Immature natural killer cell (primary cell): ENCODE data around the gene NOXRED1. TPM values are rescaled to one million over a fixed set of nuclear protein-coding genes. Genes with fewer than 3 reads are reported as not detected.

Source experiments
- DNase-seq, 3 donors: peaks; one replicate each; pipeline ENCODE4 v3.0.0; 2022; ENCODE audit warnings: mixed read lengths in 1 of 3
- H3K27ac Mint-ChIP-seq, 6 donors: one replicate each; pipeline ENCODE4 v1.8.0; 2020; ENCODE audit warnings: mixed read lengths in 6 of 6, mild to moderate bottlenecking in 5 of 6, inconsistent platforms in 4 of 6, moderate library complexity in 3 of 6
- H3K27me3 Mint-ChIP-seq, 3 donors: one replicate each; pipeline ENCODE4 v1.8.0; 2020 to 2021; ENCODE audit warnings: low read depth in 3 of 3, mild to moderate bottlenecking in 3 of 3, mixed read lengths in 3 of 3, moderate library complexity in 3 of 3, inconsistent platforms in 1 of 3
- H3K36me3 Mint-ChIP-seq, 3 donors: one replicate each; pipeline ENCODE4 v1.8.0; 2020; ENCODE audit warnings: mixed read lengths in 3 of 3, inconsistent platforms in 2 of 3, mild to moderate bottlenecking in 2 of 3
- H3K4me1 Mint-ChIP-seq, 2 donors: one replicate each; pipeline ENCODE4 v1.8.0; 2020; ENCODE audit warnings: inconsistent platforms in 2 of 2, mild to moderate bottlenecking in 2 of 2, mixed read lengths in 2 of 2, moderate library complexity in 1 of 2
- H3K4me3 Mint-ChIP-seq, 5 donors: one replicate each; pipeline ENCODE4 v1.8.0; 2020; ENCODE audit warnings: mild to moderate bottlenecking in 5 of 5, mixed read lengths in 5 of 5, inconsistent platforms in 3 of 5, moderate library complexity in 3 of 5
- H3K9me3 Mint-ChIP-seq, 6 donors: one replicate each; pipeline ENCODE4 v1.8.0; 2020; ENCODE audit warnings: mild to moderate bottlenecking in 6 of 6, mixed read lengths in 6 of 6, inconsistent platforms in 4 of 6, moderate library complexity in 3 of 6
- polyA plus RNA-seq, 3 donors: library from polyadenylated mRNA; unstranded; fragments of 300-500 nt; fragmentation: Illumina TruSeq; gene quantifications; one replicate each; pipeline ENCODE4 v1.2.3, GENCODE V29; 2021

Gene NOXRED1
- polyA plus RNA-seq, 3 donors from 2014 or later = not detected

DNA sequence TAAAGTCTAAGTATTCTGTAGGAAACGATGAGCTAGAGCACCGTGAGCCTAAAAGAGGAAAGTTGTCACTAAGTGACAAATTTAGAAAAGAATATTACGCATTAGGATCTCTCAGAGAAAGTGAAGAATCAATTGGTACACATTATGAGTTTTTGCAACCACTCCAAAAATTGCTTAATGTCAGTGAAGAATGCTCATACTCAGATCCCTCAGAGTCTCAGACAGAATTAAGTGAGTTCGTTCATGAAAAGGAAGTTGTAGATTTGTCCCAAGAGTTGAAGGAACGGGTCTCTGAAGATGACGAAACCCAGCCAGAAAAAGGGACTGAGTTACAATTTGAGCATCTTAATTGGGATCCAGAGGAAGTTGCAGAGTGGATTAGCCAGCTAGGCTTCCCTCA is 44.6 kb downstream of the NOXRED1 start:
- H3K27me3 Mint-ChIP-seq = peaks cover 0 to 2% (median 0%) of the 10 kb centered on the region in 3 donors
- peaks cover 0 to 4% (median 0%) of the 10 kb centered on the region in 3 donors for H3K36me3 Mint-ChIP-seq
- H3K27ac Mint-ChIP-seq = no peak overlapping the region

DNA sequence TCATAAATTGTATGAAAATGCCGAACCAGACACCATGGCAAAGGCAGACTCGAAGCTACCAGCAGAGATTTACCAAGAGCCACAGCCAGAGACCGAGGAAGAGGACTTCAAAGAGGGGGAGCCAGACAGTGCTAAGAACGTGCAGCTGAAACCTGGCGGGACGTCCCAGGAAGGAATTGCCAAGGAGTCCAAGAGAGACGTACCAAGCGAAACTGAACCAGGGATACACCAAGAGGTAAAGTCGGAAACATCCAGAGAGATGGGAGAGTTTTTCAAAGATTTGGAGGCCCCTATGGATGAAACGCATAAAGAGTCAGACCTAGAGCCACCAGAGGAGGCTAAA is 45.9 kb downstream of the NOXRED1 start:
- Mint-ChIP-seq H3K27ac (no peak overlapping the region), H3K4me3 (no peak overlapping the region)

More for the DNA sequence above, 44.6 kb downstream of the NOXRED1 start:
- DNase-seq = no peak
- Mint-ChIP-seq H3K9me3 (no peaks in the 10 kb centered on the region), H3K4me3 (peak overlapping the region in 1 of 5 donors; percentile 34), H3K4me1 (peaks cover 22 to 27% of the 10 kb centered on the region in 2 donors)

DNA sequence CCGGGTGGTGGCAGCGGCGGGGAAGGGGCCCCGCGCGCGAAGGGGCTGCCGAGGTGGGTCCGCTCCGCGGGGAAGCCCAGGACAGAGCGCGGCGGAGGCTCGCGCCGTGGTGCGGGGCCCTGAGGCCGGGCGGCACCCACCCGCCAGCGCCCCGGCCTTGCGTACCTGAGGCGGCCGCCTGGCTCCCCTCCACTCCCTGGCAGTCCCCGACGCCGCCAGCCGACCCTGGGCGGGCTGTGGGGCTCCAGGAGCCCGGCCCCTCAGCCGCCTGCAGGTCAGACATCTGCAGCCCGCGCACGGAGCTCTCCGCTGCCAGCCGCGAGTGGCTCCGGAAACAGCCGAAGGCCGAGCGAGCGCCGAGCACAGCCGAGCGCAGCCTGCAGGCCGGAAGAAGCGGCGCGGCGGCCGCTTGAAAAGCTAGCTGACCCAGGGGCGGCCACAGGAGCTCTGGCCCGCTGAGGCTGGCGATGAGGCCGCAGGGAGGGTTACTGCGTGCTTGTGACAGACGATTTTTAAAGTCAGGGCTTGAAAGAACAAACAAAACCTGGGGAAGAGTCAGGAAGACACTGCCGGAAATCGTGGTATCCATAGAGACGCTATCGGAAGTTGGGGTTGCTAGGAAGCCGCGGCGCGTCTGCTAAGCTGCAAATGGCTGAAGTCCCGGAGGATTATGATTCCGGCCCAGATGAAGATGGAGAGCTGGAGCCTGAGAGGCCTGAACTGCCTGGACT is 46.4 kb downstream of the NOXRED1 start, which contains the start of the genes SAMD15 and TMED8:
TSS of gene SAMD15 (plus strand) at position 609 of the 731 bp plus-strand sequence. CDS start at position 649, 40 bp downstream.
TSS of gene TMED8 (minus strand) at position 324 of the 731 bp plus-strand sequence. CDS start at position 283, 41 bp downstream.
- Mint-ChIP-seq H3K4me1 (peaks cover 24 to 27% of the 10 kb centered on the region in 2 donors), H3K4me3 (peak within 1 kb of the TSS; percentile 86 to 94 (median 88)), H3K36me3 (peaks cover 0 to 4% (median 0%) of the 10 kb centered on the region in 3 donors), H3K27me3 (peaks cover 0 to 2% (median 0%) of the 10 kb centered on the region in 3 donors), H3K27ac (peak within 1 kb of the TSS in 5 of 6 donors; percentile 83 to 92 (median 91)), H3K9me3 (no peaks in the 10 kb centered on the region)
- peak; percentile 87 to 89 (median 87) for DNase-seq

More for the DNA sequence above, 45.9 kb downstream of the NOXRED1 start:
- Mint-ChIP-seq H3K4me1 (peaks cover 24 to 27% of the 10 kb centered on the region in 2 donors), H3K9me3 (no peaks in the 10 kb centered on the region), H3K36me3 (peaks cover 0 to 4% (median 0%) of the 10 kb centered on the region in 3 donors), H3K27me3 (peaks cover 0 to 2% (median 0%) of the 10 kb centered on the region in 3 donors)
- DNase-seq = no peak

DNA sequence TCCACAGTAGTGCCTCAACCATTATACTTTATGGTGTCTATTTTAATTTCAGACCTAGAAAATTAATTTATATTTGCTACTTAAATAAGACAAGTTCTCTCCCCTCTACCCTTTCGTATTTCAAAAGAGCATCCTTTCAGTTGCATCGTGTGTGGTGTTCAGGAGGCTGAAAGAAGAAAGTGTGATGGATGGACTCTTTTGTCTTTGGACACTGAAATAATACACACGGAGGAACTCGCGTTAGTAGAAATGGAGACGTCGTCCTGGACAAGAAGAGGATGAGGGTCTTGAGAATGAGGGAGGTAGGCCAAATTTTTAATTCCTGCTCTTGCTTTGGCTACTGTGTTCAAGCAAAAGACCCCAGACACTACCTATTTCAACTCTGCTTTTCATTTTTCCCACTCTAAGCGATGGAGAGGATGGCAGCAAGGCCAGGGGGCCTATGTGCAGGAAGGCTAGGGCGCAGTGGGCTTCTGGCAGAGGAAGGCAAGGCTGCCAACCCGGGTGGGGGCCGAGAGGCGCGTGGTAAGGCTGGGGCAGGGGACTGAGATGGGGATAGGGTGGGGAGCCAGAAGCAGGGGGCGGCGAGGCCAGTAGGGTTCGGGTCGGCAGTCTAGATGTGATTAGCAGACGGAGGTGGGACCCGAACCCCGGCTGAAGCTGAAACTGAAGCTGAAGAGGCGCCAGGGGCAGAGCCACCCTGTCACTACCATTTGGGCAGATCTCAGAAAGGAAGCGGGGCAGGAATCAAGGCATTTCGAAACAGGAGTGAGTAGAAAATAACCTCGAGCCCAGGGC is 47.2 kb downstream of the NOXRED1 start:
- H3K27ac Mint-ChIP-seq = peak overlapping the region in 5 of 6 donors; percentile 83 to 92 (median 91)
- H3K36me3 Mint-ChIP-seq = peaks cover 0 to 4% (median 0%) of the 10 kb centered on the region in 3 donors
- peak overlapping the region; percentile 86 to 94 (median 88) for H3K4me3 Mint-ChIP-seq
- peaks cover 24 to 27% of the 10 kb centered on the region in 2 donors for H3K4me1 Mint-ChIP-seq
- DNase-seq = peak in 1 of 3 donors; percentile 2
- H3K27me3 Mint-ChIP-seq = peaks cover 0 to 2% (median 0%) of the 10 kb centered on the region in 3 donors
- no peaks in the 10 kb centered on the region for H3K9me3 Mint-ChIP-seq

DNA sequence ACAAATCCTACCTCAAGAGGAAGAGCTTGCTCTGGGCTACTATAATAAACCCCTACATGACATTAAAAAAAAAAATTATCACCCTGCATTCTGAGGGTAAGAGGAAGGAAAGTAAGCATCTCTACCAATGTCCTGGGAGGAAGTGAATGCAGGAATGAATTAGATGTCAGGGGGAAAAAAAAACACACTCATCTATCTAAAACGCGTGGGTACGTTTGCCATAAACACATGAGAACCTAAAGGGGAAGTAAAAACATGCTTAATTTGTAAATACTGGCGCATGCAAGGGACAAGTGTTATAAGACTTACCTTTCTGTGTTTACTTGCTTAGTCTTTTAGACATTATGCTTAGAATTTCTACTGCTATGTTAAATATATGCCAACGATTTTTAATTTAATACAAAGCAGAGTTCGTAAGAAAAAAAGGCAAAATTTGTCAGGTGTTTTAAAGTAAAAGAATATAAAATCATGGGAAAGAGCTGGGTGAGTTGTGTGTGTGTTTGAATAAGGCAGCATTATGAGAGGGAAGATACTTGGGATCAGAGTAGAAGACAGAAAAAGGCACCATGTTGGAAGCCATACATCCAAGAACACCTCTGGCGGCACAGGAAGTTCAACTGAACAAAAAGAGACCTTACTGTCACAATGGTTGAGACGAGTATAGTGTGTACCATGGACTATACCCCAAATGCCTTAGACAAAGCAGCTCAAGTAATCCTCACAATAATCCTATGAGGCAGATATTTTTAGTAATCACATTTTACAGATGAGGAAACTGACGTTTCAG is 48.0 kb downstream of the NOXRED1 start:
- peaks cover 24 to 27% of the 10 kb centered on the region in 2 donors for H3K4me1 Mint-ChIP-seq
- H3K4me3 Mint-ChIP-seq = peak overlapping the region; percentile 86 to 94 (median 88)
- H3K9me3 Mint-ChIP-seq = no peaks in the 10 kb centered on the region
- DNase-seq = no peak
- no peaks in the 10 kb centered on the region for H3K36me3 Mint-ChIP-seq
- peaks cover 0 to 2% (median 0%) of the 10 kb centered on the region in 3 donors for H3K27me3 Mint-ChIP-seq
- peak overlapping the region in 5 of 6 donors; percentile 83 to 92 (median 91) for H3K27ac Mint-ChIP-seq

DNA sequence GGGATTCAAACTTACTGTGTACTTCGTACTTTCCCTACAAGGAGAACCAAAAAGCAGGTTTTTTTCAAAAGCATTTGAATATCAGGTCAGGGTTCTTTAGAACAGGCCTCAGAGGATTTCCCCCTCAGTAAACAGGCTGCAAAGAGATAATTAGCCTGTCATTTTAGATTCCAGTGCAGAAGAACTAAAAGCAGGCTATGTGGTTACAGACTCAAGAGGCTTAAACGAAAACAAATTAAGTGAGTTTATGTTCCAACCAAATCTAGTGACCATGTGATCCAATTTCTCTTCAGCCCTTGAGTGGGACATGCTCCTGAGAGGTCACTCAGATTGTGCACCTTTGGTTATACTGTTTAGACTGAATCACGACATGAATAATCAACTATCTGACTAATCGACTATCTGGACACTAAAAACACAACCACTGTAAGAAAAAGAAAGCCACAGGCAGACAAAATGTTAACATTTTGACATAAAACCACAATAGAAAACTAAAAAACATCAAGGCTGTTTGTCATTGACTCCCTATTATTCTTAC is 51.0 kb downstream of the NOXRED1 start:
- Mint-ChIP-seq H3K4me3 (no peak overlapping the region), H3K27me3 (peaks cover 0 to 2% (median 0%) of the 10 kb centered on the region in 3 donors), H3K27ac (peak overlapping the region in 1 of 6 donors; percentile 34), H3K36me3 (no peaks in the 10 kb centered on the region), H3K4me1 (peaks cover 31 to 35% of the 10 kb centered on the region in 2 donors), H3K9me3 (no peaks in the 10 kb centered on the region)
- DNase-seq = no peak

GRCh38 chr14:77369285-77369684 is 54.0 kb downstream of the NOXRED1 start:
- H3K4me3 Mint-ChIP-seq = no peak overlapping the region
- peaks cover 9 to 13% of the 10 kb centered on the region in 2 donors for H3K4me1 Mint-ChIP-seq
- no peak for DNase-seq
- peak overlapping the region in 1 of 6 donors; percentile 56 for H3K27ac Mint-ChIP-seq
- no peaks in the 10 kb centered on the region for H3K27me3 Mint-ChIP-seq
- H3K36me3 Mint-ChIP-seq = no peaks in the 10 kb centered on the region
- H3K9me3 Mint-ChIP-seq = no peaks in the 10 kb centered on the region

GRCh38 chr14:77364146-77364545 is 59.2 kb downstream of the NOXRED1 start:
- Mint-ChIP-seq H3K4me3 (no peak overlapping the region), H3K4me1 (peaks cover 6 to 8% of the 10 kb centered on the region in 2 donors), H3K36me3 (no peaks in the 10 kb centered on the region)

DNA sequence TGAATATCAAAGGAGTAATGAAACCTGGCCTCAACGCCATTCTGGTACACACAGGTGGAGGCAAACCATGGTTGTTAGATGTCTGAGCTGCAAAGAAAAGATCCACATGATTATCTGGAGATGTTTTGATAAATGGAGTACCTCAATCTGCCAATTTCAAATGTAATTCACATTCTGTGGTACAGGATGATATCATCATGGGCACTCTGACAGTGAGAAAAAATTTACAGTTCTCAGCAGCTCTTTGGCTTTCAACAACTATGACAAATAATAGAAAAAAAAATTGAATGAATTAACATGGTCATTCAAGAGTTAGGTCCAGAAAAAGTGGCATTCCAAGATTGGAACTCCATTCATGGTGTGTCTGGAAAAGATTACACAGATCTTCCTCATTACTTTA is 63.7 kb downstream of the NOXRED1 start:
- H3K4me1 Mint-ChIP-seq = peaks cover 5 to 7% of the 10 kb centered on the region in 2 donors

More at GRCh38 chr14:77364146-77364545, 59.2 kb downstream of the NOXRED1 start:
- Mint-ChIP-seq H3K27ac (no peak overlapping the region), H3K27me3 (no peaks in the 10 kb centered on the region), H3K9me3 (no peaks in the 10 kb centered on the region)
- DNase-seq = no peak

GRCh38 chr14:77356899-77357298 is 66.4 kb downstream of the NOXRED1 start:
- Mint-ChIP-seq H3K4me3 (no peak overlapping the region), H3K27ac (no peak overlapping the region), H3K4me1 (peaks cover 6 to 7% of the 10 kb centered on the region in 2 donors), H3K9me3 (no peaks in the 10 kb centered on the region), H3K27me3 (no peaks in the 10 kb centered on the region), H3K36me3 (peaks cover 0 to 4% (median 0%) of the 10 kb centered on the region in 3 donors)
- no peak for DNase-seq

More for the DNA sequence above, 63.7 kb downstream of the NOXRED1 start:
- Mint-ChIP-seq H3K27ac (no peak overlapping the region), H3K36me3 (peaks cover 0 to 4% (median 0%) of the 10 kb centered on the region in 3 donors), H3K9me3 (no peaks in the 10 kb centered on the region), H3K27me3 (no peaks in the 10 kb centered on the region), H3K4me3 (no peak overlapping the region)
- no peak for DNase-seq

DNA sequence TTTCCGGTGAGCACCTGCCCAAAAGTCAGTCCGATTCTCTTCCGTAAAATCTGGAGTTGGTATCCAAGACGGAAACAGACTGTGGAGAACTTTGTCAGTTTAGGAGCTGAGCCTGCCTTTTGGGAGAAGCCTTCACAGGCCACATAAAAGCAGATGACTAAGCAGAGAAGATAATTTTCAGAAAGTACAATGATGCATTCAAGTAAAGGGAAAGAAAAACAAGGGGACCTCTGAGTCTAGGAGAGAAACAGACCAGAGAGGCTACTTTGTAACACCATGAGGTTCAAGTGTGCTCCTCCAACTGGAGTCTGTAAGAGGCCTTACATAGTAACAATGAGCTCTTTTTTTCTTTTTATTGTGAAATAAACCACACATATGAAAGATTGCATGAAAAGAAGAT is 67.5 kb downstream of the NOXRED1 start:
- peaks cover 4 to 7% of the 10 kb centered on the region in 2 donors for H3K4me1 Mint-ChIP-seq
- no peak overlapping the region for H3K4me3 Mint-ChIP-seq
- no peak overlapping the region for H3K27ac Mint-ChIP-seq

DNA sequence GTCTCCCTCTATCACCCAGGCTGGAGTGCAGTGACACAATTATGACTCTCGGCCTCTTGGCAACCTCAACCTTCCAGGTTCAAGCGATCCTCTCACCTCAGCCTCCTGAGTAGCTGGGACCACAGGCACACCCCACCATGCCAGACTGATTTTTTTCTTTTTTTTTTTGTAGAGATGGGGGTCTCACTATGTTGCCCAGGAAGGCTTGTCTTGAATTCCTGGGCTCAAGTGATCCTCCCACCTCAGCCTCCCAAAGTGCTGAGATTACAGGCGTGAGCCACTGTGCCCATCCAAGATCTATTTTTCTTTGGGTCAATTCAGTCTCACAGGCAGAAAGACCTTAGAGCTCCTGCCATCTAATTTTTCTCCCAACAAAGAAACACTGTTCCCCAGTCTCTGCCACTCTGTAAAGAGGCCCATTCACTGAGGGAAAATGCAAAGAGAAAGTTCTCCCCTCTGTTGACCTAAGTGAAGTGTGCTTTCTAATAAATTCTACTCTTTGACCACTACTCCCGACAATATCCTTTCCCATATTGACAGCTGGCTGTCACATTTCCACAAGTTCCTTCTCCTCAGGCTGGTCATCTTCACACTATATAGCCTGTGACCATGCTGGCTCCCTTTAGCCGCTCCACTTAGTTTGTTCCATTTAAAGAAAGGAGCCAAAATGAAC is 69.7 kb downstream of the NOXRED1 start:
- Mint-ChIP-seq H3K9me3 (no peaks in the 10 kb centered on the region), H3K4me3 (no peak overlapping the region), H3K4me1 (peaks cover 0 to 1% of the 10 kb centered on the region in 2 donors), H3K36me3 (peaks cover 6 to 15% (median 9%) of the 10 kb centered on the region in 3 donors), H3K27ac (no peak overlapping the region), H3K27me3 (no peaks in the 10 kb centered on the region)
- no peak for DNase-seq

More for the DNA sequence above, 67.5 kb downstream of the NOXRED1 start:
- Mint-ChIP-seq H3K27me3 (no peaks in the 10 kb centered on the region), H3K36me3 (peaks cover 0 to 4% (median 0%) of the 10 kb centered on the region in 3 donors), H3K9me3 (no peaks in the 10 kb centered on the region)
- no peak for DNase-seq
